Muscle layer of duodenum (tissue), 2 donors: ENCODE results near the gene HRH3.

Source experiments
- H3K27ac ChIP-seq: one replicate; pipeline ENCODE4 v1.7.0; 2013; ENCODE audit warnings: mild to moderate bottlenecking, low read length
- H3K27me3 ChIP-seq: one replicate; pipeline ENCODE4 v1.7.0; 2013; ENCODE audit warnings: low read depth, mild to moderate bottlenecking, control low read depth, low read length
- H3K36me3 ChIP-seq, 2 donors: one replicate each; pipeline ENCODE4 v1.7.0; 2013; ENCODE audit warnings: low read length in 2 of 2, control low read depth in 1 of 2, mild to moderate bottlenecking in 1 of 2; ENCODE audit not compliant: insufficient read depth in 2 of 2, control insufficient read depth in 1 of 2
- H3K4me1 ChIP-seq, 2 donors: one replicate each; pipeline ENCODE4 v1.7.0; 2013; ENCODE audit warnings: low read length in 2 of 2, mild to moderate bottlenecking in 2 of 2, control low read depth in 1 of 2, moderate library complexity in 1 of 2; ENCODE audit not compliant: insufficient read depth in 2 of 2, control insufficient read depth in 1 of 2
- H3K4me3 ChIP-seq, 2 donors: one replicate each; pipeline ENCODE4 v1.7.0; 2013; ENCODE audit warnings: low read length in 2 of 2, low read depth in 1 of 2, mild to moderate bottlenecking in 1 of 2
- H3K9me3 ChIP-seq, 2 donors: one replicate each; pipeline ENCODE4 v1.7.0; 2013; ENCODE audit warnings: low read length in 2 of 2, control low read depth in 1 of 2, mild to moderate bottlenecking in 1 of 2; ENCODE audit not compliant: control insufficient read depth in 1 of 2
- donor health status: healthy.

Gene HRH3

DNA sequence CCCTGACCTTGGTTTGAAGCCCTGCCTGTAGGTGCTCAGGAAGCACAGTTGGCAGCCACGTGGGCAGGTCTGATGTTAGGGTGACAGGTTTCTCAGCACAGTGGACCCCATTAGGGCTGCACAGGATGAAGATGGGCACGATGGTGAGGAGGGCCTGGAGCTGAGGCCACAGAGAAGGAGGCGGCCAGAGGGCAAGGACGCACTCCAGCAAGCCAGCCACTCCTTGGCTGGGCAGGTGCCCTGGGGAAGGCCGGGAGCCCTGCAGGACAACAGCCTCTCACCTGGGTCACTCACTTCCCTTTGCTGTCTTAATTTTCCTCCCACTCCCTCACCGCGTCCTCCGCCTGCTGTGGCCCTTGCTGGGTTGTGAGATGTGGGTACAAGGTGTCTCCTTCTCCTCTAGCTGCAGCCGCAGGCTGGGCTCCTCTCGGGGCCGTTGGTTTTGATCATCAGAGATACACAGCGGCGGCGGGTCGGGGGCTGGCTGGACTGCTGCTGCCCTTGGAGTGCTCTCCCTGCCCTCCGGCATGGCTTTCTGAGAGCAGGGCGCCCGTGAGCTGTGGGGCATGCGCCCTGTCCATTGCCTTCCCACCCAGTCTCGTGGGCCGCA, 23.9 kb upstream of the HRH3 start:
- Histone ChIP-seq H3K36me3 (peaks cover 0 to 14% of the 10 kb centered on the region in 2 donors), H3K4me1 (peaks cover 5 to 13% of the 10 kb centered on the region in 2 donors), H3K27ac (no peak overlapping the region), H3K27me3 (no peaks in the 10 kb centered on the region), H3K4me3 (no peak overlapping the region), H3K9me3 (no peaks in the 10 kb centered on the region)

DNA sequence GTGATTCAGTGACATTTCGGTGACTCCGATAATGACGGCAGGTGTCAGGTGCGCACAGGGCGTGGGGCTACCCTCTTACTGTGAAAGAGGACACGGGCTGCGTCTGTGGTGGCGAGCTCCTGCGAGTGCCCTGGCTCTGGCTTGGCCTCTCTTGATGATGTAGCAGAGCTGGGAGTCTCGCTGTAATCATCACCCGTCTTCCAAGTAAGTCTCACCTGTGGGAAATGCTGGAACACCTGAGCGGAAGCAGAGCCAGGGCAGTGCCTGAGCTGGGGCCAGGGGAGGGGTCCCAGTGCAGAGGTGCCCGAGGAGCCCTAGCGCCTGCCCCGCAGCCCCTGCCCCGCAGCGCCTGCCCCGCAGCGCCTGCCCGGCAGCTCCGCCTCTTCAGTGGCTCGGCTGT, 23.0 kb upstream of the HRH3 start:
- Histone ChIP-seq H3K27ac (no peak overlapping the region), H3K4me1 (peaks cover 5 to 13% of the 10 kb centered on the region in 2 donors), H3K4me3 (no peak overlapping the region)

DNA sequence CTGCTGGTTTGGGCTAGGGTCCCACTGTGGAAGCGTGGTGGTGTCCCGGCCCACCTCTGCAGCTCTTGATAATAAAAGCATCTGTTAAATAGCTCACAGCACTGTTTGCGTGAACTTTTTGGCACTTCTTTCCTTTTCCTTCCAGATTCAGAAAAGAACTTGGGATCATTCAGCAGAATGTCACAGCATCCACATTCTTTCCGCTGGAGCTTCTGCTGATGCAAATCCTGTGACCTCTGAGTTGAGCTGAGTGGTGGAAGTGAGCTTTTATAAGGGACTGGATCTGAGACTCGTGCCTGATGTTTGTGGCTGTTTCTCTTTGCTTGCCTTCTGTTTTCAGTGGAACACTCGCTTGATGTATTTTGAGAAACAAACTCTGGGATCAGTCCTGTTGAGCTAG, 22.1 kb upstream of the HRH3 start:
- Histone ChIP-seq H3K9me3 (no peaks in the 10 kb centered on the region), H3K4me1 (peaks cover 5 to 18% of the 10 kb centered on the region in 2 donors), H3K36me3 (peaks cover 0 to 14% of the 10 kb centered on the region in 2 donors), H3K4me3 (no peak overlapping the region), H3K27me3 (no peaks in the 10 kb centered on the region), H3K27ac (no peak overlapping the region)

More for the DNA sequence above, 23.0 kb upstream of the HRH3 start:
- H3K9me3 ChIP-seq: no peaks in the 10 kb centered on the region
- no peaks in the 10 kb centered on the region for H3K27me3 ChIP-seq
- peaks cover 0 to 14% of the 10 kb centered on the region in 2 donors for H3K36me3 ChIP-seq

DNA sequence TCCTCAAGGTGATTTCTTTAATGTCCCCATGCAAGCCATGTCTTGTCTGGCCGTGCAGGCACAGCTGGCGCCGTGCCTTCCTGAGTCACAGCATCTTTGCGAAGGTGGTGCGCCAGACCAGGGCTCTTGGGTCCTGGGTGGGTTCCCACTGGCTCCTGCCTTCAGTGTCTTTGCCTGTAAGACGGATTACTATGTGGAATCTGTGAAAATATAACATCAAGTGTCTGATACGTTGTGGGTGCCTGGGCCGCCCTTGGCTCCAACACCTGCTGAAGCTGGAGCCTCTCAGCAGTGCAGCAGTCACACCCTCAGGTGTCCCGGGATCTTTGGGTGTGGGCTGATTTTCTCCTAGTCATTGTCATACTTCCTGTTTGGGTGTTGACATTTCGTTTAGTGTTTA, 21.4 kb upstream of the HRH3 start:
- Histone ChIP-seq H3K9me3 (no peaks in the 10 kb centered on the region), H3K27me3 (no peaks in the 10 kb centered on the region), H3K4me3 (no peak overlapping the region), H3K27ac (no peak overlapping the region), H3K4me1 (peaks cover 5 to 18% of the 10 kb centered on the region in 2 donors), H3K36me3 (peaks cover 0 to 14% of the 10 kb centered on the region in 2 donors)

DNA sequence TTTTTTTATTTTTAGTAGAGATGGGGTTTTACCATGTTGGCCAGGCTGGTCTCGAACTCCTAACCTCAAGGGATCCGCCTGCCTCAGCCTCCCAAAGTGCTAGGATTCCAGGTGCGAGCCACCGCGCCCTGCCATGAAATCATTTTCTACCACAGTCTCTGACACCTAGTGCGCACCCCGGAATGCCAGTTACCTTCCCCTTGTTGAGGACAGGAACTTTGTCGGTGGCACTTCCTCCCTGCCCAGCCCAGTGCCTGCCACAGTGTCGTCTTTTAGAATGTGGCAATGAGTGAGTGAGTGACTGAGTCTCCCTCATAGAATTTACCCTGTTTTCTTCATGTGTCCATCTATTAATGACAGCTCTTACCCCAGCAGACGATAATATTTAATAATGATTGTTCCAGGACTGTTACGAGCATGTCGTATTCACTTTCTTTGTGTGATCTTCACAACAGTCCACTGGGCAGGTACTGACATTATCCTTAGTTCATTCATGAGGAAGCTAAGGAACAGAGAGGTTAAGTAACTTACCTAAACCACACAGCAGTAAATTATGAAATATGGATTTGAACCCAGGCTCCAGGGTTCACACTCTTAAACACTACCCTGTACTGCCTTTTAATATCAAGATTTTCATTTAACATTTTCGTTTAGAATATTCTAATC, 20.1 kb upstream of the HRH3 start:
- Histone ChIP-seq H3K27me3 (no peaks in the 10 kb centered on the region), H3K27ac (no peak overlapping the region), H3K9me3 (no peaks in the 10 kb centered on the region), H3K36me3 (peaks cover 0 to 10% of the 10 kb centered on the region in 2 donors), H3K4me1 (peaks cover 5 to 18% of the 10 kb centered on the region in 2 donors), H3K4me3 (peak overlapping the region in 1 of 2 donors; percentile 74)

DNA sequence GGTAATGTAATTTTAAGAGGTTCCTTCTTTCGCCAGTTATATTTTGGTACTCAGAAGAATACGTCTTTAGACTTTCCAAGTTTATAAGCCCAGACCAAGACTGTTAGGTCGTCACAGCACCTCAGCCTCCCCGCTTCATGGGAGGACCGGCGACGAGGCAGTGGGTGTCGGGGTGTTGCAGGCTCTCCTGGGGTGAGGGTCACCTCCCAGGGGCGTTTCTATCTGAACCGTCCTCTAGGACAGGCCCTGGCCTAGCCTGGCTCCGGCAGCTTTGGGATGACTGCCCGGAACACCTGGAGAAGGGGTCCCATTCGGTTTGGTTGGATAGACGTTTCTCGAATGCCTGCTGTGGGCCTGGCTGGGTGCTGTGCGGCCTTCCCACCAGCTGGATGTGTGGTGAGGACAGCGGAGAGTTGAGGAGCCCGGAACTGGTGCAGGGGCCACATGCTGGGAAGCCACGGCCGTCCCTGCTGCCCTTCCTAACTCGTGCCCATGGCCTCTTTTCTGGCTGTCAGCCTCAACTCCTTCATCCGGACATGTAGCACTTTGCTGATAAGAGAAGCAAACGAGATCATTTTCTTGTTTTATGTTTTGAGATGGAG, 19.3 kb upstream of the HRH3 start:
- no peaks in the 10 kb centered on the region for H3K9me3 ChIP-seq
- H3K27me3 ChIP-seq: no peaks in the 10 kb centered on the region

DNA sequence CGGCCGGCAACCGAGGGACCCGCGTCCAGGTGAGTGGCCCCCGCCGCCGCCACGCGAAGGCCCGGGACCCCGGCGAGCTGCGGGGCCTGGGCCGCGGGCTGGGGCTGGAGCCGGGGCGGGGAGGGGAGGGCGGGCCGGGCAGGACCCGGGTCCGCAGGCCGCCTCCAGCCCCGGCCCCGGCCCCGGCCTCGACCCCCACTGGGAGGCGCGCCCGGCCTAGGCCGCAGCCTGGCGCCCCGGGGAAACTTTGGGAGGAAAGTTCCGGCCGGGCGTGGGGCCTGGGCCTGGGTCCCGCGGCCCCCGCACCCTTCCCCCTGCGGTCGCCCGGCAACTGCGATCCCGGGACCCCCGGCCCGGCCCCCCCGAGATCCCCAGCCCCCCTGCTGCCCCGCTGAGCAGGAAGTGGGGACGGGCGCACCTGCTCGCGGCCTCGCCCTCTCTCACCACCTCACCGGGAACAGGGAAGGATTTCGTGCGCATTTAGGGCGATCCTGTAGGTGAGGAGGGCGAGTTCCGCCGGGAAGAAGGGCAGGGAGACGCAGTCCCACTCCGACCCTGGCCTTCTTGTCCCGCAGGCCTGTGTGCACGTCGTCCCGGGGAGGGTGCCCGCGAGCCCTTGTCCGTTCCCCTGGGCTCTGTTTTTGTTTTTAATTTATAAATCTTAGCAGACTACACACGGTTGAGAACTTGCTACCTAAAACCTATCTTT, 18.6 kb upstream of the HRH3 start:
- Histone ChIP-seq H3K4me1 (peaks cover 5 to 13% of the 10 kb centered on the region in 2 donors), H3K9me3 (no peaks in the 10 kb centered on the region), H3K27me3 (no peaks in the 10 kb centered on the region), H3K27ac (peak overlapping the region; percentile 74), H3K4me3 (peak overlapping the region; percentile 74 to 75), H3K36me3 (peaks cover 0 to 5% of the 10 kb centered on the region in 2 donors)

More for the DNA sequence above, 19.3 kb upstream of the HRH3 start:
- peaks cover 5 to 13% of the 10 kb centered on the region in 2 donors for H3K4me1 ChIP-seq
- H3K27ac ChIP-seq: peak overlapping the region; percentile 74
- peak overlapping the region; percentile 74 to 75 for H3K4me3 ChIP-seq
- H3K36me3 ChIP-seq: peaks cover 0 to 6% of the 10 kb centered on the region in 2 donors

DNA sequence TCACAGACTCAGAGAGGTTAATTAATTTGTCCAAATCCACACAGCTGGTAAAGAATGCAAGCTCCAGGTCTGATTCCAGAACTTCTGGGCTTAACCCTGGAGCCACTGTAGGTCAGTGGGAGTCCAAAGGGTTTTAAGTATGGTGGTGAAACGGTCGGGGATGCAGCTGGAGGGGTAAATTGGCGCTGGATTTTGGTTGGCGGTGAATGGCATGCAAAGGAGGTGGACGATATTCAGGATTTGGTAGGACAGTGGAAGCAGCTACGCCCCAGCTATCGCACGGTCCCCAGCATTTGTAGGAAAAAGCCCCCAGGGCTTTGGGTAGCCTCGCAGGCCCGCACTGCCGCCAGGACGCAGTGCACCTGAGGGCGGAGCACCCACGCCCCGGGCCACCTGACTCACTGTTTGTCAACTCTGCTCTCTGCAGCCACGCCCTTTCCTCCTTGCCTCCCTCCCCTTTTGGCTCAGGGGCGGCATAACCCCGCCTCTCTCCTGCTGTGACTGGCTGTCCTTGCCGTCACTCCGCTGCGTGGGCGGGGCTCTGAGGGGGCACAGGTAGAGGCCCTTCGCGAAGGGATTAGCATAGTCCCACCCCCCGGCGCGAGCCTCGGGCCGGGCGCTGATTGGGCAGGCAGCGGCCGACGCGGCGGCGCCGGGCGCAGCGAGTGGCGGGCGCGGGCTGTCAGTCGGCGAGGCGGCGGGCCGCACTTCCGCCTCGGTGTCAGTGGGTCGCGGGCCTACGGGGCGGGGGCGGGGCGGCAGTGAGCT, 17.9 kb upstream of the HRH3 start, which contains the start of gene OSBPL2:
TSS of gene OSBPL2 (plus strand) at position 721 of the 768 bp plus-strand sequence. CDS start 17,664 bp downstream, outside the sequence.
- Histone ChIP-seq H3K4me3 (peak within 1 kb of the TSS; percentile 74 to 75), H3K36me3 (peaks cover 0 to 5% of the 10 kb centered on the region in 2 donors), H3K27ac (peak within 1 kb of the TSS; percentile 74), H3K9me3 (no peaks in the 10 kb centered on the region), H3K4me1 (peaks cover 5 to 13% of the 10 kb centered on the region in 2 donors), H3K27me3 (no peaks in the 10 kb centered on the region)

DNA sequence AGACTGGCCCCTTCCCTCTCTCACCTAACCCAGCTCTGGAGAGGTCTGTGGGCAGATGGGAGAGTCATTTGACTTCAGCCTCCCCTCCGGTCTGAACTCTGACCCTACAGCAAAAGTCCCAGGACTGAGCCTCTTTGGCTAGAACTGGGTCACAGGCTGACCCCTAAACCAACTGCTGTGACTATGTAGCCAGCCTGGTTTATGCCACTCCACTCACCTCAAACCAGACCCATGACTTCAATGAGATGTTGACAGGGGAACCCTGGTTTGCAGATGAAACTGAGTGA, 17.4 kb upstream of the HRH3 start:
- Histone ChIP-seq H3K4me3 (peak overlapping the region; percentile 28 to 73), H3K9me3 (no peaks in the 10 kb centered on the region), H3K36me3 (peaks cover 0 to 5% of the 10 kb centered on the region in 2 donors), H3K27me3 (no peaks in the 10 kb centered on the region), H3K4me1 (peaks cover 5 to 13% of the 10 kb centered on the region in 2 donors), H3K27ac (no peak overlapping the region)

DNA sequence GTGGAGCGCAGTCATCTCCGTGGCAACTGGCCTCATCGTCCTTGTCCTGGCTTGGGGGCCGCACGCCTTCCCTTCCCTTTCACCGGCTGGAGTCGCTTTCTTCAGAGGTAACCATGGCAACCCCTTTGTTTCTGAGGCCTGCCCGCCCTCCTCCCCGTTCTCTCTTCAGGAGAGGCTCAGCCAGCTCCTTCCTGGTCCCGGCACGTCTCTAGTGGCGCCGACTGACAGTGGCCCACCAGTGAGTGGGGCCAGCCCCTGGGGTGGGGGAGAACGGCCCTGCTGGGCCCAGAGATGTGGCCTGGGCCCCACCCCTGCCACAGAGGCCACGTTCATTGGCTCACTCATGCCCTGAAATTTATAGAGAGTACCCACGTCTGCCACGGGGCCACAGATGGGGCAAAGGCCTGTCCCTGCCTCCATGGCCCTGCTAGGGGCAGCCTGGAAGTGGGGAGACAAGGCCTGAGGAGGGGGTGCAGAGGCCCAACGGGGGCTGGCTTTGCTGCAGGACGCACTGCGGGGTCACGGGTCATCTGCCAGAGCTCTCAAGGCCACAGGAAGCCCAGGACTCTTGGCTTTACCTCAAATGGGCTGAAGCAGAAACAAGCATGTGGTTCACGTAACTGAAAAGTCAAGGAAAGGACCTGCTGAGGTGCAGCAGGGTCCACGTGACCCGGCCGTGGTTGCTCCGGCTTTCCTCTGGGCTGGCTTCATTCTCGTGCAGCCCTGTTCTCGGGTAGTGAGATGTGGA, 16.9 kb upstream of the HRH3 start:
- Histone ChIP-seq H3K27me3 (no peaks in the 10 kb centered on the region), H3K4me1 (peaks cover 0 to 13% of the 10 kb centered on the region in 2 donors), H3K36me3 (peaks cover 0 to 5% of the 10 kb centered on the region in 2 donors), H3K4me3 (no peak overlapping the region), H3K27ac (no peak overlapping the region), H3K9me3 (no peaks in the 10 kb centered on the region)
